SK-N-MC (cell line): ENCODE measurements around the gene SERPINA5.

Experiments
- EZH2 ChIP-seq: fragments of 200-600 bp; sonication (generic); IDR thresholded peaks from one replicate; pipeline ENCODE4 v1.6.1; 2017; ENCODE audit warnings: antibody characterized with exemption
- FOXP2 ChIP-seq: optimal IDR thresholded peaks from 2 replicates; pipeline ENCODE3; 2011; ENCODE audit warnings: mild to moderate bottlenecking, moderate library complexity; ENCODE audit not compliant: insufficient read depth; ENCODE audit errors: extremely low read length, control extremely low read depth
- POLR2AphosphoS5 ChIP-seq: IDR thresholded peaks from 2 replicates; pipeline ENCODE4 v1.6.1; 2012; ENCODE audit warnings: mild to moderate bottlenecking, low read depth, low read length, borderline replicate concordance

DNA sequence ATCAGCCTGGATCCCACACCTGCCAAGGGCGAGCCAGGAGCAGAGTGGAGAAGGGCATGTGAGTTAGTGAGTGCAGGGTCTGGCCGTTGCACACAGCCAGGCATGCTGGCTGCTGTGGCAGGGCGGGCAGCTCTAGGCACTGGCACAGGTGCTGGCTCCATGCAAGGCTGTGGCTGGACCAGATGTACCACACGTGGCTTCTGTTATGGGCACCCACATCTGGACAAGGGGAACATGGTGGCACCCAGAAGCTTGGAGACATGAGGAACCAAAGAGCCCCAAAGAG is 51.0 kb downstream of the SERPINA5 start:
- no peak for TF ChIP-seq POLR2AphosphoS5
- no peak for TF ChIP-seq EZH2
- TF ChIP-seq FOXP2 = no peak
